Ramos (cell line): ENCODE measurements around the gene GLT8D2.

Experiments
- in situ Hi-C: fragments of 300-500 bp; cut with MboI; formaldehyde crosslinking; loops from one replicate; pipeline ENCODE4 v1.14.3; 2022; ENCODE audit warnings: low sequenced_read_pairs; ENCODE audit not compliant: unreplicated experiment

The GLT8D2 gene

GRCh38 chr12:104010121-104010520, 39.9 kb downstream of the GLT8D2 start:
- in situ Hi-C loops = no loop called here

- in situ Hi-C loops = no loop called here
These were observed 43.1 kb downstream of the GLT8D2 start for GRCh38 chr12:104006929-104007328.

GRCh38 chr12:104003596-104003995, 46.4 kb downstream of the GLT8D2 start:
- in situ Hi-C loops = no loop called here

GRCh38 chr12:104002686-104003085, 47.3 kb downstream of the GLT8D2 start:
- in situ Hi-C loops = no loop called here

GRCh38 chr12:104000807-104001434, 49.1 kb downstream of the GLT8D2 start:
- in situ Hi-C loops = no loop called here

- in situ Hi-C loops = no loop called here
These were observed 51.0 kb downstream of the GLT8D2 start for GRCh38 chr12:103998976-103999375.

- in situ Hi-C loops = no loop called here
These were observed 52.6 kb downstream of the GLT8D2 start for GRCh38 chr12:103997286-103997900.

- in situ Hi-C loops = no loop called here
These were observed 53.4 kb downstream of the GLT8D2 start for GRCh38 chr12:103996595-103996994.

- in situ Hi-C loops = no loop called here
These were observed 55.8 kb downstream of the GLT8D2 start for GRCh38 chr12:103994235-103994634.

- in situ Hi-C loops = no loop called here
These were observed 63.2 kb downstream of the GLT8D2 start for GRCh38 chr12:103986829-103987228.

GRCh38 chr12:103978384-103978982, 71.5 kb downstream of the GLT8D2 start:
- in situ Hi-C loops = no loop called here

GRCh38 chr12:103975368-103975767, 74.6 kb downstream of the GLT8D2 start:
- in situ Hi-C loops = no loop called here

GRCh38 chr12:103973909-103974308, 76.1 kb downstream of the GLT8D2 start:
- in situ Hi-C loops = no loop called here

- in situ Hi-C loops = no loop called here
These were observed 80.6 kb downstream of the GLT8D2 start for GRCh38 chr12:103969391-103969790.

GRCh38 chr12:103966736-103967135, 83.3 kb downstream of the GLT8D2 start:
- in situ Hi-C loops = no loop called here

- in situ Hi-C loops = no loop called here
These were observed 84.1 kb downstream of the GLT8D2 start, which contains the start of gene TDG for GRCh38 chr12:103965590-103966504. TSS of gene TDG (plus strand) at chr12:103965872. CDS start at chr12:103966038, 166 bp downstream.

GRCh38 chr12:103965255-103965589, 84.8 kb downstream of the GLT8D2 start:
- in situ Hi-C loops = no loop called here

GRCh38 chr12:103964805-103965204, 85.2 kb downstream of the GLT8D2 start:
- in situ Hi-C loops = no loop called here

- in situ Hi-C loops = no loop called here
These were observed 87.5 kb downstream of the GLT8D2 start for GRCh38 chr12:103962493-103962892.

- in situ Hi-C loops = no loop called here
These were observed 89.3 kb downstream of the GLT8D2 start for GRCh38 chr12:103960616-103961227.
